Chondrocyte (in vitro differentiated cells): Measurements from ENCODE around the gene ZNF526. TPM values are rescaled to one million over a fixed set of nuclear protein-coding genes. Genes with fewer than 3 reads are reported as not detected.

Experiments
- DNase-seq: peaks from one replicate; pipeline ENCODE4 v3.0.0; 2021; ENCODE audit warnings: mixed read lengths, low spot score
- H3K27ac Mint-ChIP-seq: one replicate; pipeline ENCODE4 v1.8.0; 2021; ENCODE audit warnings: mild to moderate bottlenecking, moderate library complexity, mixed read lengths; ENCODE audit not compliant: unreplicated experiment
- H3K27me3 Mint-ChIP-seq: 2 replicates; pipeline ENCODE4 v1.8.0; 2021; ENCODE audit warnings: low read depth, mixed read lengths
- H3K36me3 Mint-ChIP-seq: 2 replicates; pipeline ENCODE4 v1.8.0; 2021; ENCODE audit warnings: low read depth, mixed read lengths
- H3K4me1 Mint-ChIP-seq: 2 replicates; pipeline ENCODE4 v1.8.0; 2021; ENCODE audit warnings: low read depth, mild to moderate bottlenecking, mixed read lengths
- H3K4me3 Mint-ChIP-seq: one replicate; pipeline ENCODE4 v1.8.0; 2021; ENCODE audit warnings: mild to moderate bottlenecking, moderate library complexity, mixed read lengths; ENCODE audit not compliant: unreplicated experiment
- H3K9me3 Mint-ChIP-seq: 2 replicates; pipeline ENCODE4 v1.8.0; 2021; ENCODE audit warnings: low read depth, mixed read lengths
- total RNA-seq: library from RNA; stranded (reverse); gene quantifications from 3 replicates; pipeline ENCODE4 v1.2.1, GENCODE V29; 2021
- TF ChIP-seq, protein P1 (sequence below): fragments of 200-600 bp; sonication (generic); IDR thresholded peaks from 2 replicates; pipeline ENCODE4 v1.5.0; 2021; ENCODE audit warnings: antibody characterized with exemption, mild to moderate bottlenecking, moderate library complexity

The ZNF526 gene
- total RNA-seq, 1 donor from 2014 or later, result 16.6 TPM

DNA sequence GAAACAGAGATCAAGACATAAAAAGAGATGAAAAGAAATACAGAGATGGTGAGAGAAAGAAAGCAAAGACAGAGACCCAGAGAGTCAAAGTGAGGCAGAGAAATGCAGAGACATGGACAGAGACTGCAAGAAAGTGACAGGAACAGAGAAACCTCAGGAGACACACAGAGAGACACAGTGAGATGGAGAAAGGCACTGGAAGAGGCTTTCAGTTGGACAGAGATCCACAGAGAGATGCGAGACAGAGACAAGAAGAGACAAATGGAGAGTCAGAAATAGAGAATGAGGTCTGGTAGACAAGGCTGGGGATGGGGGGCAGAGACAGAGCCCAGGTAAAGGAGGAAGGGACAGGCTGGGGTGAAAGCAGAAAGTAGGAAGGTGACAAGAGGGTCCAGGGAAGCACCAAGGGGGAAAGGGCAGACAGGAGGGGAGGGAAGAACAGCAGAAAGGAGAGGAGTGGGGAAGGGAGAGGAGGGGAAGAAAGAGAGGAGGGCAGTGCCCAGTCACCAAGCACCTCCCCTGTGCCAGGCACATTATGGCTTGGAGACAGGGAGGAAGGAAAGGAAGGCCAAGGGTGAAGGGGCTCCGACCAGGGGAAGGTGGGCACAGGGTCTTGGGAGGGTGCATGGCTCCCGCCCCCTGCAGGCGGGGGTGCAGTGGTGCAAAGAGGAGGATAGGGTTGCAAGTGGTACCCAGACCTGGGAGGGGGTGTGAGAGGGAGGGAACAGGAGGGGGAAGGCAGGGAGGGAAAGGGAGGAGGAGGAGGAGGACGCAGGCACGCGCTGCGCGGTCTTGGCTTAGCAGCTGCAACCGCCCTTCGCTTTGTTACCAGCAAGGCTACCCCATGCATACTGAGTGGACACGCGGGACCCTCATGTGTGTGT, 41.1 kb upstream of the ZNF526 start:
- Mint-ChIP-seq H3K27me3 (peaks cover 37% of the 10 kb centered on the region), H3K4me1 (peaks cover 8% of the 10 kb centered on the region), H3K36me3 (no peaks in the 10 kb centered on the region), H3K27ac (no peak overlapping the region), H3K4me3 (no peak overlapping the region), H3K9me3 (no peaks in the 10 kb centered on the region)
- TF ChIP-seq, protein P1, sequence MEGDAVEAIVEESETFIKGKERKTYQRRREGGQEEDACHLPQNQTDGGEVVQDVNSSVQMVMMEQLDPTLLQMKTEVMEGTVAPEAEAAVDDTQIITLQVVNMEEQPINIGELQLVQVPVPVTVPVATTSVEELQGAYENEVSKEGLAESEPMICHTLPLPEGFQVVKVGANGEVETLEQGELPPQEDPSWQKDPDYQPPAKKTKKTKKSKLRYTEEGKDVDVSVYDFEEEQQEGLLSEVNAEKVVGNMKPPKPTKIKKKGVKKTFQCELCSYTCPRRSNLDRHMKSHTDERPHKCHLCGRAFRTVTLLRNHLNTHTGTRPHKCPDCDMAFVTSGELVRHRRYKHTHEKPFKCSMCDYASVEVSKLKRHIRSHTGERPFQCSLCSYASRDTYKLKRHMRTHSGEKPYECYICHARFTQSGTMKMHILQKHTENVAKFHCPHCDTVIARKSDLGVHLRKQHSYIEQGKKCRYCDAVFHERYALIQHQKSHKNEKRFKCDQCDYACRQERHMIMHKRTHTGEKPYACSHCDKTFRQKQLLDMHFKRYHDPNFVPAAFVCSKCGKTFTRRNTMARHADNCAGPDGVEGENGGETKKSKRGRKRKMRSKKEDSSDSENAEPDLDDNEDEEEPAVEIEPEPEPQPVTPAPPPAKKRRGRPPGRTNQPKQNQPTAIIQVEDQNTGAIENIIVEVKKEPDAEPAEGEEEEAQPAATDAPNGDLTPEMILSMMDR, result peak; percentile 62
- no peak for DNase-seq

DNA sequence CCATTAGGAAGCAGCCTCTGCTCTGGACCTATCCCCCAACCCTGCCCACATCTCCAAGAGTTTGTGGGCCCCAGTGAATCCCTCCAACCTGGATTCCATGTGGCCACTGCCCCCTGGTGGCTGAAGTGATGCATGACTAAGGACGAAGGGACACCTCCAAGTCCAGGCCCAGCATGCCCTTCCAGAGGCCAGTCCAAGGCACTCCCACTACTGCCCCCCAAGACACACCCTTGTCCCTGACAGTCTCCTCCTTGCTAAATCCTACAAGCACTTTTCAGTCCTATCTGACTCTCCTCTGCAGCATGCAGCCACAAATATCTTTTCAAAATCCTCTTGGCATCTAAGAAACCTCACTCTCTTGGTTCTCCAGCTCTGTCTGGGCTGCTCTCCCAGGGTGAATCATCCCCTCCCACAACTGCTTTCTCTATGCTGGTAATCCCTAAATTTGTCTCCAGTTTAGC, 35.7 kb upstream of the ZNF526 start:
- peak overlapping the region; percentile 70 for H3K27ac Mint-ChIP-seq
- DNase-seq, result no peak
- H3K36me3 Mint-ChIP-seq, result no peaks in the 10 kb centered on the region
- peaks cover 25% of the 10 kb centered on the region for H3K27me3 Mint-ChIP-seq
- H3K4me1 Mint-ChIP-seq, result peaks cover 7% of the 10 kb centered on the region
- no peak overlapping the region for H3K4me3 Mint-ChIP-seq
- TF ChIP-seq, protein P1, result peak; percentile 94
- H3K9me3 Mint-ChIP-seq, result no peaks in the 10 kb centered on the region

- no peak for DNase-seq
- TF ChIP-seq, protein P1, result no peak
- Mint-ChIP-seq H3K9me3 (no peaks in the 10 kb centered on the region), H3K4me1 (peaks cover 7% of the 10 kb centered on the region), H3K36me3 (no peaks in the 10 kb centered on the region), H3K4me3 (no peak overlapping the region), H3K27ac (peak overlapping the region; percentile 18), H3K27me3 (peaks cover 20% of the 10 kb centered on the region)
These were observed 34.8 kb upstream of the ZNF526 start for GRCh38 chr19:42185277-42185676.

GRCh38 chr19:42188665-42189064, 31.4 kb upstream of the ZNF526 start:
- peaks cover 10% of the 10 kb centered on the region for H3K4me1 Mint-ChIP-seq
- TF ChIP-seq, protein P1, result no peak
- peaks cover 3% of the 10 kb centered on the region for H3K36me3 Mint-ChIP-seq
- no peak overlapping the region for H3K27ac Mint-ChIP-seq
- DNase-seq, result no peak
- H3K9me3 Mint-ChIP-seq, result peaks cover 5% of the 10 kb centered on the region
- H3K27me3 Mint-ChIP-seq, result peaks cover 20% of the 10 kb centered on the region
- H3K4me3 Mint-ChIP-seq, result no peak overlapping the region

DNA sequence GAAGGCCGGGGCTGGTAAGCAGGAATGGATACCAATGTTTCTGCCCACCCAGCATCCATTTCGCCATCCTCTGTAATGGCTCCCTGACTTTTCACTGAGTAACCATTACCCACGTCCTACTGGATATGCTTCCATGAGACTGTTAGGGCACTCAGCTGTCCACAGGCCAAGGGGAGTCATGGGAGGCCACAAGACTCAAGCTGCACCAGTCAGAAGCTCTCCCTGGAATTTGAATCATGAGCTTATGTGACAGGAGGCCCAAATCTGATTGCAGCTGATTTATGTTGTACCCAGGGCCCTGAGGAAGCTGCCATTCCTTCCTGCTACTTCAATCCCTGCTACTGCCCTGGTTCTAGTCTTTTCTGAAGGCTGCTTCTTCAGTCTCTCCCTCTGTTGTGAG, 31.0 kb upstream of the ZNF526 start:
- TF ChIP-seq, protein P1, result no peak
- H3K36me3 Mint-ChIP-seq, result peaks cover 3% of the 10 kb centered on the region
- H3K9me3 Mint-ChIP-seq, result peaks cover 7% of the 10 kb centered on the region
- no peak for DNase-seq
- H3K27ac Mint-ChIP-seq, result no peak overlapping the region
- H3K27me3 Mint-ChIP-seq, result peaks cover 20% of the 10 kb centered on the region
- peaks cover 10% of the 10 kb centered on the region for H3K4me1 Mint-ChIP-seq
- no peak overlapping the region for H3K4me3 Mint-ChIP-seq
